Activated T-helper 1 cell treated with anti-CD3 and anti-CD28 coated beads, Interleukin-12 subunit alpha, Interleukin-12 subunit beta, Interleukin-2, Interleukin-4 antibody, amounts not matched to agents 30 ng/mL and 10 ng/mL and 1 ng/mL, durations not matched to agents 14 hours and 24 hours and 36 hours (primary cell): Measurements from ENCODE around the gene MFSD11. TPM values are rescaled to one million over a fixed set of nuclear protein-coding genes. Genes with fewer than 3 reads are reported as not detected.
"Not testable (repeated sequence)": the region's sequence is repeated elsewhere in the genome, so short reads cannot be mapped to it uniquely, and the experiment has no call there.

Source experiments
- DNase-seq: peaks from one replicate; pipeline ENCODE4 v3.0.0; 2021; ENCODE audit warnings: low spot score
- H3K27ac Mint-ChIP-seq: one replicate; pipeline ENCODE4 v1.8.0; 2021; ENCODE audit warnings: mild to moderate bottlenecking, mixed read lengths
- H3K27me3 Mint-ChIP-seq: one replicate; pipeline ENCODE4 v1.8.0; 2022; ENCODE audit warnings: mild to moderate bottlenecking, moderate library complexity, mixed read lengths; ENCODE audit not compliant: insufficient read depth
- H3K36me3 Mint-ChIP-seq: one replicate; pipeline ENCODE4 v1.8.0; 2021; ENCODE audit warnings: low read depth, mixed read lengths
- H3K4me1 Mint-ChIP-seq: one replicate; pipeline ENCODE4 v1.8.0; 2021; ENCODE audit warnings: low read depth, mixed read lengths
- H3K4me3 Mint-ChIP-seq: one replicate; pipeline ENCODE4 v1.8.0; 2021; ENCODE audit warnings: mild to moderate bottlenecking, moderate library complexity, mixed read lengths
- H3K9me3 Mint-ChIP-seq: one replicate; pipeline ENCODE4 v1.8.0; 2021; ENCODE audit warnings: mixed read lengths
- intact Hi-C: fragments of 100-400 bp; cut with micrococcal nuclease; formaldehyde crosslinking; loops from one replicate; pipeline ENCODE4 v1.15.1; 2024
- total RNA-seq: library from RNA; stranded (reverse); gene quantifications from 2 replicates; pipeline ENCODE4 v1.2.3, GENCODE V29; 2022

MFSD11 gene
- total RNA-seq, 1 donor from 2014 or later: 17.1 TPM

GRCh38 chr17:76735586-76736348 is 2.2 kb upstream of the MFSD11 start:
- Mint-ChIP-seq H3K36me3 (peaks cover 48% of the 10 kb centered on the region), H3K27ac (peak overlapping the region; percentile 99), H3K9me3 (no peaks in the 10 kb centered on the region), H3K4me3 (peak overlapping the region; percentile 100), H3K4me1 (peaks cover 52% of the 10 kb centered on the region), H3K27me3 (no peaks in the 10 kb centered on the region)
- DNase-seq: no peak
- intact Hi-C loops: loop anchor here (2.0 to 5.0 kb wide), 6 partner anchors 179 to 1393 kb away; partner anchors contain the start of genes TMC6, UBALD2, UBE2O and UNK

DNA sequence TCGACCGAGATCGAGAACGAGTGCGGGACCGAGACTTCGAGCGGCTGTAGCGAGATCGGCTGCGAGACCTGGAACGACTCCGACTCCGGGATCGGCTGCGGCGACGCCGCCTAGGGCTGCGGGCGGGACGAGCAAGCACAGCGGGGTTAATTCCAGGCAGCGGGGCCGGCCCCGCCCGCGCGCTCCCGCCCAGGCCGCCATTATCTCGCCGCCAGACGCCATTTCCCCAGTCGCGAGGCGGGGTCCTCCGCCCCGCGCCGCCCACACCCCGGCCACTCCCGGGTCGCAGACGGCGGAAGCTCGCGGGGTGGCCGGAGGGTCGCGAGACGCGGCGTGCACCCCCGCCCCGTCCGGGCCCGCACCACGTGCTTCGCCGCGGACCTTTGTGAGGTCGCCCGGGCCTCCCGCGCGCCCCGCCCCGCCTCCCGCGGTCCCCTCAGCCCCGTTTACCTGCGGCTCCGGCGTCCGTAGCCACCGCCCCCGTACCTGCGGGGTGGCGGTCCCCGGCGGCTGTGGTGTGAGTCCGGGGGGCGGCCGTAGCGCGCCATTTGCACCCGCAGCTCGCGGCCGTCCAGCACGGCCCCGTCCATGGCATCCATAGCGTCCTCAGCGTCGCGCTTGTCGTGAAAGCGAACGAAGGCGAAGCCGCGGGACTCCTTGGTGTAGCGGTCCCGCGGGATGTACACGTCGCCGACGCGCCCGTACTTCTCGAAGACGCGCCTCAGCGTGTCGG is 1.4 kb upstream of the MFSD11 start:
- peak overlapping the region; percentile 99 for H3K27ac Mint-ChIP-seq
- intact Hi-C loops: loop anchor here (1.0 to 5.0 kb wide), 9 partner anchors 10 to 1392 kb away; partner anchors contain the start of genes JMJD6, METTL23, TMC6 and UBALD2
- peak overlapping the region; percentile 100 for H3K4me3 Mint-ChIP-seq
- no peaks in the 10 kb centered on the region for H3K9me3 Mint-ChIP-seq
- peak; percentile 62 for DNase-seq
- H3K4me1 Mint-ChIP-seq: peaks cover 49% of the 10 kb centered on the region
- H3K27me3 Mint-ChIP-seq: no peaks in the 10 kb centered on the region
- H3K36me3 Mint-ChIP-seq: peaks cover 48% of the 10 kb centered on the region

DNA sequence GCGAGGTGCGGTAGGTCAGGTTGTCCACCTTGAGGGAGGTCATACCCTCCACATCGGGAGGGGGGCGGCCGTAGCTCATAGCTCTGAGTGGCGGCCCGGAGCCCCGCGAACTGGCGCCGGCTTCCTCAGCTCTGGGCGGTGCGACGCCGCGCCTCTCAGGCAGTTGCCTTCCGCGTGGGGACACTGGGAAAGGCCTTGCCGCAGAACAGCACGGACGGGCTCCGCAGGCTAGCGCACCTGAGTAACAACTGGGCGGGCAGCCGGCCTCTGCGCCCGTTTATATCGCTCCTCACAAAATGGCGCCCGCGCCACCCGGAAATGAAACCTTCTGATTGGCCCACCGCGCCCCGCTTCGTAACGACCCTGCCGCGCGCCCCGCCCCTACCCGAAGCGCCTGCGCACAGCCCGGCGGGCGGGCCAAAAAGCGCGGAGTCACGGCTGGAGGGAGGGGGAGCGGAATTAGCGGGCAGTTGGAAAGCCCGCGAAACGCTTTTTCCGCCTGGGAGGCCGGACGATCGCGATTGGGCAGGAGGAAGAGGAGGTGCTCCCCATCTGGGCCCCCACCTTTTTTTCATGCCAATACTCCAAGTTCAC is 740 bp upstream of the MFSD11 start, which contains the start of gene SRSF2:
TSS of gene SRSF2 (minus strand) at position 250 of the 594 bp plus-strand sequence. CDS start at position 79, 171 bp downstream.
- intact Hi-C loops: loop anchor here (1.0 to 5.0 kb wide), 9 partner anchors 11 to 1392 kb away; partner anchors contain the start of genes JMJD6, METTL23, TMC6 and UBALD2
- DNase-seq: peak; percentile 100
- H3K9me3 Mint-ChIP-seq: no peaks in the 10 kb centered on the region
- H3K4me1 Mint-ChIP-seq: peaks cover 49% of the 10 kb centered on the region
- peaks cover 48% of the 10 kb centered on the region for H3K36me3 Mint-ChIP-seq
- H3K4me3 Mint-ChIP-seq: peak within 1 kb of the TSS; percentile 100
- H3K27ac Mint-ChIP-seq: peak within 1 kb of the TSS; percentile 99
- no peaks in the 10 kb centered on the region for H3K27me3 Mint-ChIP-seq

DNA sequence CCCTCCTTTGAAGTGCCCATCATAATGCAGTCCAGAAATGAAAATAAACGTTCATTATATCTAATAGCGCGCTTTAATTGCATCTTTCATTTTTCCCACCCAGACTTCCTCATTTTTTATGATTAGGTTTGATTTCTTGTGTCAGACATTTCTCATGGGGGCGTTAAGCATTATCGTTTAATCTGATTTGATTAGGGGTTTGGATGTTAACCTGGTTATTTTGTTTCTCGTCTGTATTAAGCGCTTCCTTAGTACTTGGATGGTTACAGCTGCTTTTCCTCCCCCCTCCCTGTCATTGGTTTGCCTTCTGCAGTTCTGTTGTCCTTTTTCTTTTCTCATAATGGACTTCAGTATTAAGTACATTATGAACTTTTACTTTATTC is 540 bp downstream of the MFSD11 start:
- Mint-ChIP-seq H3K27me3 (no peaks in the 10 kb centered on the region), H3K36me3 (peaks cover 38% of the 10 kb centered on the region), H3K4me1 (peaks cover 41% of the 10 kb centered on the region), H3K4me3 (peak overlapping the region; percentile 93), H3K9me3 (no peaks in the 10 kb centered on the region), H3K27ac (peak overlapping the region; percentile 98)
- DNase-seq: no peak
- intact Hi-C loops: loop anchor here (2.0 to 5.0 kb wide), 4 partner anchors 52 to 956 kb away; partner anchors contain the start of genes UBALD2, UBE2O and UNK

- H3K27ac Mint-ChIP-seq, H3K27me3 Mint-ChIP-seq, H3K4me3 Mint-ChIP-seq, DNase-seq, H3K9me3 Mint-ChIP-seq: not testable (repeated sequence)
- H3K4me1 Mint-ChIP-seq: peaks cover 33% of the 10 kb centered on the region
- H3K36me3 Mint-ChIP-seq: peaks cover 32% of the 10 kb centered on the region
- intact Hi-C loops: loop anchor here (2.0 to 5.0 kb wide), 4 partner anchors 51 to 957 kb away; partner anchors contain the start of genes UBALD2, UBE2O and UNK
Observed at GRCh38 chr17:76739568-76740115, 1.7 kb downstream of the MFSD11 start.

GRCh38 chr17:76740329-76741118 is 2.6 kb downstream of the MFSD11 start:
- DNase-seq: no peak
- Mint-ChIP-seq H3K4me3 (no peak overlapping the region), H3K27me3 (no peaks in the 10 kb centered on the region), H3K4me1 (peaks cover 37% of the 10 kb centered on the region), H3K36me3 (peaks cover 30% of the 10 kb centered on the region), H3K27ac (no peak overlapping the region), H3K9me3 (no peaks in the 10 kb centered on the region)
- intact Hi-C loops: no loop called here

GRCh38 chr17:76742958-76743357 is 5.0 kb downstream of the MFSD11 start:
- H3K9me3 Mint-ChIP-seq: no peaks in the 10 kb centered on the region
- DNase-seq: no peak
- no peak overlapping the region for H3K27ac Mint-ChIP-seq
- peaks cover 29% of the 10 kb centered on the region for H3K36me3 Mint-ChIP-seq
- H3K27me3 Mint-ChIP-seq: no peaks in the 10 kb centered on the region
- peaks cover 46% of the 10 kb centered on the region for H3K4me1 Mint-ChIP-seq
- no peak overlapping the region for H3K4me3 Mint-ChIP-seq
- intact Hi-C loops: no loop called here

DNA sequence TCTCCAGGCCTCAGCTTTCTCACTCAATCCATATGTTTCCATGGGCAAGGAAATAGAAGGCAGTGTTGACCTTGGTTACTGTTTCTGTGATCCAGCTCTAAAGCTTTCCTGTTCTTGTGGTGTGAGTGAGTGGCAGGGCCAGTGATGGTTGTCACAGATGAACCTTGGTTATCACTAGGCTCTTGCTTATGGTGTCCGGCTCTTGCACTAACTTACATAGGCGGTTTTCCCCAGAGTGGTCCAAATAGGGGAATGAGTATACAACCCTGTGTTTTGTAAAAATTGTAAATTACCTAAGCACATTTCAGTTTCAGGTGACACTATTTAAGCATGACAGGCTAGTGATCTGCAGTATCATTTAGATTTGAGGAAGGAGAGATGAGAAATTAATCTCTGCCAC is 6.8 kb downstream of the MFSD11 start:
- Mint-ChIP-seq H3K4me3 (no peak overlapping the region), H3K36me3 (peaks cover 36% of the 10 kb centered on the region), H3K27ac (no peak overlapping the region), H3K27me3 (no peaks in the 10 kb centered on the region), H3K4me1 (peaks cover 28% of the 10 kb centered on the region), H3K9me3 (no peaks in the 10 kb centered on the region)
- no peak for DNase-seq
- intact Hi-C loops: no loop called here

- H3K9me3 Mint-ChIP-seq, H3K27me3 Mint-ChIP-seq, DNase-seq, H3K4me3 Mint-ChIP-seq, intact Hi-C loops, H3K27ac Mint-ChIP-seq: not testable (repeated sequence)
- Mint-ChIP-seq H3K4me1 (peaks cover 27% of the 10 kb centered on the region), H3K36me3 (peaks cover 38% of the 10 kb centered on the region)
Observed at GRCh38 chr17:76745785-76746184, 7.9 kb downstream of the MFSD11 start.

DNA sequence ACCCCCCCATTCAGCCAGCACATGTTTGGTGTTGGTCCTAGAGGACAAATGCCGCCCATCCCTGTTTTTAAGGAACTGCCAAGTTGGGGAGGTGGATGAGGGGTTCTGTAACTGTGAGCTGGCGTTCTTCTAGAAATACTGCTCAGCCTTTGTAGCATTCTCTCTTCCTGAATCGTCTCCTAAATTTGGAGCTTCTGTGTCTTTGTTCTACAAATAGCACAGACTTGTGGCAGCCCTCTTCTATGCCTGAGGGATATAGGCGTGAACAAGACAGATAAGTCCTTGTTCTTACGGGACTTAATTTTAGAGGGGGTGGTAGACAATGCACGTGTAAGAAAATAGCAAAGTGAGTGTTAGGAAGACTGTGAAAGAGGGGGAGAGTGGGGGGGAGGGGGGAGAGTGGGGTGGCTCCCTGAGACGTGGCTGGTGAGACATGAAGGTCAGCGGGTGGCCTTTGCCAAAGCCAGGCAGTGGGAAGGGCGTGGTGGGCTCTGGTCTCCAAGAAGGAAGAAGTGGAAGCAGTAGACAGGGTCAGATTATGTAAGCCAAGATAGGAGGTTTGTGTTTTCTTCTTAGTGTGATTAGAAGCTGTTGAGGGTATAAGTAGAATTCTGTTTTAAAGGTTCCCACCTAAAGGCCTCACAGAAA is 9.9 kb downstream of the MFSD11 start:
- peaks cover 32% of the 10 kb centered on the region for H3K4me1 Mint-ChIP-seq
- H3K27ac Mint-ChIP-seq: no peak overlapping the region
- no peaks in the 10 kb centered on the region for H3K9me3 Mint-ChIP-seq
- H3K4me3 Mint-ChIP-seq: no peak overlapping the region
- DNase-seq: no peak
- intact Hi-C loops: no loop called here
- H3K27me3 Mint-ChIP-seq: no peaks in the 10 kb centered on the region
- H3K36me3 Mint-ChIP-seq: peaks cover 31% of the 10 kb centered on the region

GRCh38 chr17:76748657-76749056 is 10.7 kb downstream of the MFSD11 start:
- peaks cover 34% of the 10 kb centered on the region for H3K36me3 Mint-ChIP-seq
- no peaks in the 10 kb centered on the region for H3K27me3 Mint-ChIP-seq
- peaks cover 41% of the 10 kb centered on the region for H3K4me1 Mint-ChIP-seq
- H3K9me3 Mint-ChIP-seq: no peaks in the 10 kb centered on the region
- no peak for DNase-seq
- H3K27ac Mint-ChIP-seq: no peak overlapping the region
- intact Hi-C loops: no loop called here
- H3K4me3 Mint-ChIP-seq: no peak overlapping the region
